DOHH2 (cell line): ENCODE data around the gene DCLRE1A.
A peak's percentile ranks its signal among the peaks of the same experiment; 100 is the strongest.

Experiments
- H3F3A ChIP-seq: fragments of 200-600 bp; sonication (generic), shearing (Covaris generic); 2 replicates; pipeline ENCODE4 v1.6.0; 2016; ENCODE audit warnings: antibody characterized with exemption, mild to moderate bottlenecking; ENCODE audit not compliant: control insufficient read depth, insufficient read depth
- H3K27ac ChIP-seq: fragments of 200-600 bp; sonication (generic); 2 replicates; pipeline ENCODE4 v1.5.1; 2014; ENCODE audit warnings: low read depth, mild to moderate bottlenecking, low read length, moderate library complexity
- H3K27me3 ChIP-seq: fragments of 200-600 bp; sonication (generic); 2 replicates; pipeline ENCODE4 v1.6.1; 2014; ENCODE audit warnings: mild to moderate bottlenecking, low read length, mixed read lengths; ENCODE audit not compliant: control insufficient read depth
- H3K36me3 ChIP-seq: fragments of 200-600 bp; sonication (generic); 2 replicates; pipeline ENCODE4 v1.6.1; 2014; ENCODE audit warnings: mild to moderate bottlenecking, low read length, moderate library complexity, mixed read lengths; ENCODE audit not compliant: control insufficient read depth
- H3K4me1 ChIP-seq: fragments of 200-600 bp; sonication (generic); 2 replicates; pipeline ENCODE4 v1.6.1; 2014; ENCODE audit warnings: mild to moderate bottlenecking, low read length, mixed read lengths; ENCODE audit not compliant: control insufficient read depth
- H3K4me2 ChIP-seq: fragments of 200-600 bp; sonication (generic); 2 replicates; pipeline ENCODE4 v1.6.0; 2014; ENCODE audit warnings: mild to moderate bottlenecking, low read length, moderate library complexity
- H3K4me3 ChIP-seq: fragments of 200-600 bp; sonication (generic); 2 replicates; pipeline ENCODE4 v1.5.1; 2014; ENCODE audit warnings: mild to moderate bottlenecking, low read length, mixed read lengths
- H3K79me2 ChIP-seq: fragments of 200-600 bp; sonication (generic); 2 replicates; pipeline ENCODE4 v1.6.1; 2014; ENCODE audit warnings: mild to moderate bottlenecking, low read length, mixed read lengths; ENCODE audit not compliant: control insufficient read depth
- H3K9me2 ChIP-seq: fragments of 200-600 bp; sonication (generic); replicated peaks from 2 replicates; pipeline ENCODE4 v1.6.1; 2014; ENCODE audit warnings: mild to moderate bottlenecking, low read length, mixed read lengths; ENCODE audit not compliant: control insufficient read depth
- H3K9me3 ChIP-seq: fragments of 200-600 bp; sonication (generic); 2 replicates; pipeline ENCODE4 v1.6.1; 2014; ENCODE audit warnings: antibody characterized with exemption, low read length, mixed read lengths; ENCODE audit not compliant: control insufficient read depth, insufficient read depth
- H4K20me1 ChIP-seq: fragments of 200-600 bp; sonication (generic); 2 replicates; pipeline ENCODE4 v1.6.0; 2014; ENCODE audit warnings: low read depth, mild to moderate bottlenecking, antibody characterized with exemption, low read length, moderate library complexity; ENCODE audit not compliant: control insufficient read depth, insufficient read depth
- EZH2phosphoT487 ChIP-seq: fragments of 200-600 bp; sonication (generic); IDR thresholded peaks from 2 replicates; pipeline ENCODE4 v1.6.1; 2017; ENCODE audit warnings: borderline replicate concordance, mild to moderate bottlenecking, antibody characterized with exemption, low read length, moderate library complexity, mixed read lengths
- TF ChIP-seq, protein P1 (sequence below): fragments of 200-600 bp; sonication (generic); IDR thresholded peaks from one replicate; pipeline ENCODE4 v1.5.1; 2014; ENCODE audit warnings: antibody characterized with exemption, mild to moderate bottlenecking, low read depth, low read length; ENCODE audit not compliant: poor library complexity, severe bottlenecking

Gene DCLRE1A

DNA sequence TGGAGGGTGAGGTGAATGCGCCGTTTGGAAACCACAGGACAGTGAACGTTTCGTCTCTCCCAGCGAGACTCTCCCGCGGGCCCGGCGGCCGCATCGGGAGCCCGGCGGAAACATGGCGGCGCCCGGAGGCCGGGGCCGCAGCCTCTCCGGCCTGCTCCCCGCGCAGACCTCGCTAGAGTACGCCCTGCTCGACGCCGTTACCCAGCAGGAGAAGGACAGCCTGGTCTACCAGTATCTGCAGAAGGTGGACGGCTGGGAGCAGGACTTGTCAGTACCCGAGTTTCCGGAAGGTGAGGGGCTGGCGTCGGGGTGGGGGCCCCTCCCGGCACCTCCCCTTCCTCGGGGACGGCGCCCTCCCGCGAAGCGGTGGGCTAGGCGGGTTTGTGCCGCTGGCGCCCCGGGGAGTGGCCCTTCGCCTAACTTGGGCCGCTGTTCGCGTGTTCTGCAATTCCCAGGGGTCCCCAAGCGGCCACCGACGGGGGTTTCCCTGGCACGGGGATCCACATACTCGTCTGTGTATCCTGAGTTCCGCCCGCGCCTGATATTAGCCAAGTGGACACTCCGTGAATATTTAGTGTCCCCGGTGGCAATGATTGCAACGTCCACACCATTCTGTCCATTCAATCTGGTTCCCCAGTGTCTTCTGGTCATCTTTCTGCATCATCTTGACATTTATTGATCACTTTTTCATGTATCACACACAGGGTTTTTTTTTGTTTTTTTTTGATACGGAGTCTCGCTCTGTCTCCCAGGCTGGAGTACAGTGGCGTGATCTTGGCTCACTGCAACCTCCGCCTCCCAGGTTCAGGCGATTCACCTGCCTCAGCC lies 1.1 kb upstream of the DCLRE1A start:
- H3F3A ChIP-seq, result peaks cover 8% of the 10 kb centered on the region; the same call in 1 of the 2 replicates
- H3K27me3 ChIP-seq, result no peaks in the 10 kb centered on the region
- H3K4me3 ChIP-seq, result peak overlapping the region; percentile 89
- peaks cover 67% of the 10 kb centered on the region for H3K79me2 ChIP-seq
- H3K4me1 ChIP-seq, result peaks cover 65% of the 10 kb centered on the region
- no peaks in the 10 kb centered on the region for H4K20me1 ChIP-seq
- H3K36me3 ChIP-seq, result peaks cover 34% of the 10 kb centered on the region
- H3K27ac ChIP-seq, result peak overlapping the region; percentile 75
- H3K9me3 ChIP-seq, result no peaks in the 10 kb centered on the region
- no peaks in the 10 kb centered on the region for H3K9me2 ChIP-seq
- TF ChIP-seq, protein P1, sequence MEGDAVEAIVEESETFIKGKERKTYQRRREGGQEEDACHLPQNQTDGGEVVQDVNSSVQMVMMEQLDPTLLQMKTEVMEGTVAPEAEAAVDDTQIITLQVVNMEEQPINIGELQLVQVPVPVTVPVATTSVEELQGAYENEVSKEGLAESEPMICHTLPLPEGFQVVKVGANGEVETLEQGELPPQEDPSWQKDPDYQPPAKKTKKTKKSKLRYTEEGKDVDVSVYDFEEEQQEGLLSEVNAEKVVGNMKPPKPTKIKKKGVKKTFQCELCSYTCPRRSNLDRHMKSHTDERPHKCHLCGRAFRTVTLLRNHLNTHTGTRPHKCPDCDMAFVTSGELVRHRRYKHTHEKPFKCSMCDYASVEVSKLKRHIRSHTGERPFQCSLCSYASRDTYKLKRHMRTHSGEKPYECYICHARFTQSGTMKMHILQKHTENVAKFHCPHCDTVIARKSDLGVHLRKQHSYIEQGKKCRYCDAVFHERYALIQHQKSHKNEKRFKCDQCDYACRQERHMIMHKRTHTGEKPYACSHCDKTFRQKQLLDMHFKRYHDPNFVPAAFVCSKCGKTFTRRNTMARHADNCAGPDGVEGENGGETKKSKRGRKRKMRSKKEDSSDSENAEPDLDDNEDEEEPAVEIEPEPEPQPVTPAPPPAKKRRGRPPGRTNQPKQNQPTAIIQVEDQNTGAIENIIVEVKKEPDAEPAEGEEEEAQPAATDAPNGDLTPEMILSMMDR, result peak; percentile 39
- TF ChIP-seq EZH2phosphoT487, result no peak
- H3K4me2 ChIP-seq, result peak overlapping the region; percentile 92

DNA sequence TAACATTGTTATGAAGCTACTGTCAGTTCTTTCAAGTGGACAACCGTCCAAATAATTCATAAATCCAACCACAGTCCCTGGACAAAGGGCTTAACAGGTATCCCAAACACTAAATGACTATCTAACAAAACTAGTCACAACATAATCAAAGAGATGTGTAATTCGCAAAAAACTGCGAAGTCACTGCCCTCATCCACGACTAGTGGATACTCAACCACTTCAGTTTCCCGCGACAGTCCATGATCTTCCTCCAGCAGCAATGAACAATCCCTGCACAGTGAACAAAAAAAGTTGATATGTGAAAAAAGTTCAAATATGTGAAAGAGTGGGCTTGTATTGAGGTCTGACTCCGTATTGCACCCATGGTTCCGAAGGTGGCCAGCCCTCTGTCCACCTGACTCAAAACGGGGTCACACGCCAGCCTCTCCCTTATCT lies 287 bp downstream of the DCLRE1A start:
- Histone ChIP-seq H3K79me2 (peaks cover 63% of the 10 kb centered on the region), H3K27me3 (no peaks in the 10 kb centered on the region), H3K4me1 (peaks cover 64% of the 10 kb centered on the region), H3K9me2 (no peaks in the 10 kb centered on the region), H3K36me3 (peaks cover 26% of the 10 kb centered on the region), H3K4me3 (peak overlapping the region; percentile 89), H4K20me1 (no peaks in the 10 kb centered on the region), H3F3A (peaks cover 12% of the 10 kb centered on the region; the same call in 1 of the 2 replicates), H3K27ac (peak overlapping the region; percentile 75), H3K4me2 (peak overlapping the region; percentile 92), H3K9me3 (no peaks in the 10 kb centered on the region)
- TF ChIP-seq EZH2phosphoT487, result no peak
- TF ChIP-seq, protein P1, result no peak

DNA sequence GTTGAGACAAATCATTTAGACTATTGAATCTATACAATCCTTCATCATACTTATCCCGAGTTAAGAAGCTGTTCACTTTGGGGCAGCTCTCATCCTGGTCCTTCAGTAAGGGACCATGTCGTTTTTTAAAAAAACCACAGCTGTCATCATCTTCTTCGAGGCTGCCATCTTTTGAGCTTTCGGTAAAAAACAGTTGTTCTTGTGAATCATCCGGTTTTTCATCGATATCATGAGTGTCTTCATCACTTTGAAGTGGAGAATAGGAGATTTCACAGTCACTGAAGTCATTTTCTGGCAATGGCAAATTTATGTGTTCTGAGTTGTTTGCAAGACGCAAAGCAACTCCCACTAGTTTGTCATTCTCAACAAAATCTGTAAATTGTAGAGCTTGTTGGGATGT lies 3.9 kb downstream of the DCLRE1A start:
- Histone ChIP-seq H3F3A (peaks cover 12% of the 10 kb centered on the region; the same call in 1 of the 2 replicates), H3K9me2 (no peaks in the 10 kb centered on the region), H3K4me3 (no peak overlapping the region), H3K36me3 (peaks cover 17% of the 10 kb centered on the region), H3K79me2 (peaks cover 26% of the 10 kb centered on the region), H3K4me2 (peak overlapping the region; percentile 92; the same call in 1 of the 2 replicates), H3K27ac (no peak overlapping the region), H3K4me1 (peaks cover 44% of the 10 kb centered on the region), H3K27me3 (no peaks in the 10 kb centered on the region), H4K20me1 (no peaks in the 10 kb centered on the region), H3K9me3 (no peaks in the 10 kb centered on the region)
- TF ChIP-seq, protein P1, result no peak
- TF ChIP-seq EZH2phosphoT487, result no peak
